GM12892 (cell line): ENCODE data around the gene LRPAP1.
"Not testable (repeated sequence)": the region's sequence is repeated elsewhere in the genome, so short reads cannot be mapped to it uniquely, and the experiment has no call there.

Experiments
- DNase-seq: peaks from one replicate; pipeline ENCODE4 v3.0.0; 2011; ENCODE audit not compliant: insufficient read length
- FAIRE-seq: peaks from 2 replicates; lab custom pipeline; 2011; peaks lifted over from hg19 to GRCh38; lab: Jason Lieb, UNC
- POLR2A ChIP-seq: IDR thresholded peaks from 2 replicates; pipeline ENCODE4 v1.6.1; 2011; ENCODE audit warnings: low read depth, low read length, control low read depth
- POLR2AphosphoS5 ChIP-seq: IDR thresholded peaks from 2 replicates; pipeline ENCODE4 v1.6.1; 2011; ENCODE audit warnings: low read depth, low read length, control low read depth
- TAF1 ChIP-seq: IDR thresholded peaks from 2 replicates; pipeline ENCODE4 v1.6.1; 2011; ENCODE audit warnings: low read depth, mild to moderate bottlenecking, control low read depth, low read length, borderline replicate concordance

Gene LRPAP1

DNA sequence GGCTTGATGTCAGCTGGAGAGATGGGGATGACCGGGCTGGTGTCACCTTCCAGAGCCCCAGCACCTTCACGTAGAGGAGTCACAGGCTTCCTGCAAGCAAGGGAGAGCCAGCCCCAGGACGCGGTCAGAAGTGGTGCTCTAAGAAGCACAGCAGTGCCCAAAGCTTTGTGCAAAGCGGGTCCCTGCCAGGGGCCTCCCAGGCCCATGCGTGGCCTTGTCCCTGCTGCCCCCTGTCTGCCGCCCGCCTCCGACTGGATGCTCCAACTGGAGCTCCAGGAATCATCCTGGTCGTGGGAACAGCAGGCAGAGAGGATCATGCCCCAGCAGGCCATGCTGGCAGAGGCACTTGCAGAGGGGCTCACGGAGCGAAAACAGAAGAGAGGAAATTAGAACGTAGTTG, 40.1 kb upstream of the LRPAP1 start:
- DNase-seq (no peak), FAIRE-seq (no peak)
- TF ChIP-seq POLR2AphosphoS5 (no peak), TAF1 (no peak), POLR2A (no peak)

DNA sequence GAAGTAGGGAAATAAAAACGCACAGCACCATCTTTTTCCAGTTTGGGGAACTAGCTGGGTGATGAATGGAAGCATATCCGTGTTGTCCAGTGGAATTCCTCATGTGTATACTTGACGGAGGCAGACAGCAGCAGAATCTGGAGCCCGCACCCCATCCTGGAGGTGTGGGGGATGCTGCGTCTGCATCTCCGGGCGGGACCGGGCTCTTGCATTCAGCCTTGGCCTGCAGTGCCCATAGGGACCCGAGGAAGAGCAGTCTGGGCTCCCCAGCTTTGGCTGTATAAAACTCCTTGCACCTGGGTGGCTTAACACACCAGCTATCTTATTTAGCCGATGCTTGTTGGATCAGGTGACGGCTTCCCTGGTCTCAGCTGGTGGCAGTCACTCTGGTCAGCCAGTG, 39.7 kb upstream of the LRPAP1 start:
- FAIRE-seq = no peak
- no peak for TF ChIP-seq POLR2A
- TF ChIP-seq TAF1 = no peak
- no peak for TF ChIP-seq POLR2AphosphoS5
- DNase-seq = no peak

DNA sequence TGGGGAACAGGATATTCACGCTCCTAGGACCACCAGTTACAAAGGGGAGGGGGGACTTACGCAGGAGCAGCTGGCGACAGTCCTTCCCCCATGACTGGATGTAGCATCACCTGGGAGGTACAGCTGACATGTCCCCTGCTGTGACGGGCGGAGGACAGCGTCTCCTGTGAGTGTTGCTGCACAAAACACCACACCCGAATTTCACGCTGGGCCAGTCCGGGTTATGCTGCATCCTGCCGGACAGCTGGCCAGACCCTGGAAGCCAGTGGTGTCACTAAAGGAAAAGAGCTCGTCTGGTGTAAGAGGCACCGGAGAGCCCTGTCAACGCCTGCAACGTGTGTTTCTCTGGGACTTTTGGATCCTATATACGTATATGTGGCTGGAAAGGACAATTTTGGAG, 38.7 kb upstream of the LRPAP1 start:
- not testable (repeated sequence) for DNase-seq, FAIRE-seq

DNA sequence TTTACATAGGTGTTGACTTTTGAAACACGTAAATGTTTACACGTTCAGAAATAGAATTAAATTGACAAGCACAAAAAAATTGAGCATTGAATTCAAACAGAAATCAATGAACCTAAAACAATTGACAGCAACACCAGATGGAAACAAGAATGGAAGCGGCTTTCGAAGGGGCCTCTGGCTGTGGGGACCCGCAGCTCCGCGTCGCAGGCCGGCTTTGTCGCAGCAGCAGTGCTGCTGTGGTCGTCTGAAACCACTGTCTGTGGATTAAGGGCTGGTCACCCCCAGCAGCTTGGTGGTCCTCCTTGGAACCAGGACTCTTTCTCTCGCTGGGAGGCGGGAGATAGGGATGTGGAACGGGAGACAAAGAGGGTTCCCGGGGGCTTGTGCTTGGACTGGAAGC, 37.4 kb upstream of the LRPAP1 start:
- not testable (repeated sequence) for FAIRE-seq, DNase-seq

DNA sequence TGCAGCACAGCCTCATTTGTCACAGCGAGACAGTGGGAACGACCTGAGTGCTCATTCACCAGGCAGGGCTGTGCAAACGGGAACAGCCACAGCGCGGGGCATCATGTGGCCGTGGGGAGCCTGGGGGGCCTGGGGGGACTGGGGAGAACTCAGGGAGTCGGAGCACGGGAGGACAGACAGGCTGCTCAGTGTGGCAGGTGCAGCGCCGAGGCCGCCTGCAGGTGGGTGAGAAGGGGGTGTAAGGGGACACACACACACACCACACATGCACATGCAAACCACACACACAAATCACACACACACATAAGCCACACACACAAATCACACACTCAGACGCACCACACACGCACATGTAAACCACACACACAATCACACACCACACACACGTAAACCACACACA, 34.5 kb upstream of the LRPAP1 start:
- not testable (repeated sequence) for DNase-seq, FAIRE-seq

DNA sequence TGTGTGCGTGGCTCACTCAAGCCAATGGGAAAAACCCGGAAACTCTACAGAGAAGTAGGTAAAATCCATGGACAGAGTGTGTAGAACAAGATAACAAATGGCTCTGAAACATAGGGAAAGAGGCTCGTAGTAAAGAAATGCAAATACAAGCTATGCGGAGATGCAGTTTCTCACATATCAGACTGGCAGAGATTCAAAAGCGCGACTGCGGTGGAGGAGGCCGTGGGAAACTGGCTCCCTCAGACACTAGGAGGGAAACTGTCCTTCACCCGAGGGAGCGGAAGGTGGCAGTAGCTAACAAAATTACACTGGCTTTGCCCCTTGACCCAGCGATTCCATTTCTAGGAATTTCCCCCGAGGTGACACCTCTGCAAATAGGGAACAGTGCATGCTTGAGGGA, 34.1 kb upstream of the LRPAP1 start:
- not testable (repeated sequence) for FAIRE-seq, DNase-seq

DNA sequence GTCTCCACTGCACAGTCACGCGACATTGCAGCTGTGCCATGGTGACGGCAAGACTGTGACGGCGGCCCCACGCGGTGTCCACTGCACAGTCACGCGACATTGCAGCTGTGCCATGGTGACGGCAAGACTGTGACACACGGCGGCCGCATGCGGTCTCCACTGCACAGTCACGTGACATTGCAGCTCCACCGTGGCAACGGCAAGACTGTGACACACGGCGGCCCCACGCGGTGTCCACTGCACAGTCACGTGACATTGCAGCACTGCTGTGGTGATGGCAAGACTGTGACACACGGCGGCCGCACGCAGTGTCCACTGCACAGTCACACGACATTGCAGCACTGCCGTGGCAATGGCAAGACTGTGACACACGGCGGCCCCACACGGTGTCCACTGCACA, 32.7 kb upstream of the LRPAP1 start:
- not testable (repeated sequence) for FAIRE-seq, DNase-seq

DNA sequence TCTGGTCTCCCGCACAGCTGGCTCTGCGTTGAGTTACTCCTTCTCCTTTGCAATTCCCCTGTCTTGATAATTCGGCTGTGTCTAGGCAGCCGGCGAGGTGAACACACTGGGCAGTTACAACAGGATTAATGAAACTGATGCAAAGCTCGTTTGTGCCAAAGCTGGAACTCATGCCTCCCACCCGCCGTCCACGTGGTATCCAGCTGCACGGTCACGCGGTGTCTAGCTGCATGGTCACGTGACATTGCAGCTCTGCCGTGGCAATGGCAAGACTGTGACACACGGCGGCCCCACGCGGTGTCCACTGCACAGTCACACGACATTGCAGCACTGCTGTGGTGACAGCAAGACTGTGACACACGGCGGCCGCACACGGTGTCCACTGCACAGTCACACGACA, 31.2 kb upstream of the LRPAP1 start:
- TF ChIP-seq TAF1 = no peak
- TF ChIP-seq POLR2AphosphoS5 = no peak
- no peak for TF ChIP-seq POLR2A
- DNase-seq (no peak), FAIRE-seq (no peak)

DNA sequence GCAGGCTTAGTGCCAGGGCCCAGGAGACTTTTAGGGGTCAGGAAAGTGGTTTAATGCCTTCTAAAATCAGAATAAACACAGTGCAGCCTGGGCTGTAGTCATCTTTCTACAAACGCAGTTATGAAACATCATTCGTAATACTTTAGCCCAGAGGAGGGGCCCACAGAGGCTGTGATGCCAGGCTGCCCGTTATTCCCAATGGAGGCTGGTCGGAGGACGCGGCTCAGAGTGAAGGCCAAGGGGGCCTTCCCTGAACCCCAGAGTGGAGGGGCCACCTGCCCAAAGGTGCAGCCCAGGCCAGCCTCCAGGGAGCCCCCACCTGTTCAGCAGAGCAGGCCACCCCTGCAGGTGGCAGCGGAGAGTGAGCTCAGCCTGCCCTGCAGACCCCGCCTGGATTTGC, 29.9 kb upstream of the LRPAP1 start:
- not testable (repeated sequence) for DNase-seq, FAIRE-seq

DNA sequence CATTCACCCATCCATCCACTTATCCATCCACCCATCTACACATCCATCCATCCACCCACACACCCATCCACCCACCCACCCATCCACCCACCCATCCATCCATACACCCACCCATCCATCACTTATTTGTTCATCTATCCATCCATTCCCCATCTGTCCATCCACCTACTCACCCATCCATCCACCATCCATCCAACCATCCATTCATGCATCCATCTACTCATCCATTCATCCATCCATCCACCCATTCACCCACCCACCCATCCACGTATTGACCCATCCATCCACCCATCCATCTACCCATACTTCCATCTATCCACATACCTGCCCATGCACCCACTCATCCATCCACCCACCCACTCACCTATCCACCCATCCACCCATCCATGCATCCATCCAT, 28.2 kb upstream of the LRPAP1 start:
- not testable (repeated sequence) for FAIRE-seq, DNase-seq

DNA sequence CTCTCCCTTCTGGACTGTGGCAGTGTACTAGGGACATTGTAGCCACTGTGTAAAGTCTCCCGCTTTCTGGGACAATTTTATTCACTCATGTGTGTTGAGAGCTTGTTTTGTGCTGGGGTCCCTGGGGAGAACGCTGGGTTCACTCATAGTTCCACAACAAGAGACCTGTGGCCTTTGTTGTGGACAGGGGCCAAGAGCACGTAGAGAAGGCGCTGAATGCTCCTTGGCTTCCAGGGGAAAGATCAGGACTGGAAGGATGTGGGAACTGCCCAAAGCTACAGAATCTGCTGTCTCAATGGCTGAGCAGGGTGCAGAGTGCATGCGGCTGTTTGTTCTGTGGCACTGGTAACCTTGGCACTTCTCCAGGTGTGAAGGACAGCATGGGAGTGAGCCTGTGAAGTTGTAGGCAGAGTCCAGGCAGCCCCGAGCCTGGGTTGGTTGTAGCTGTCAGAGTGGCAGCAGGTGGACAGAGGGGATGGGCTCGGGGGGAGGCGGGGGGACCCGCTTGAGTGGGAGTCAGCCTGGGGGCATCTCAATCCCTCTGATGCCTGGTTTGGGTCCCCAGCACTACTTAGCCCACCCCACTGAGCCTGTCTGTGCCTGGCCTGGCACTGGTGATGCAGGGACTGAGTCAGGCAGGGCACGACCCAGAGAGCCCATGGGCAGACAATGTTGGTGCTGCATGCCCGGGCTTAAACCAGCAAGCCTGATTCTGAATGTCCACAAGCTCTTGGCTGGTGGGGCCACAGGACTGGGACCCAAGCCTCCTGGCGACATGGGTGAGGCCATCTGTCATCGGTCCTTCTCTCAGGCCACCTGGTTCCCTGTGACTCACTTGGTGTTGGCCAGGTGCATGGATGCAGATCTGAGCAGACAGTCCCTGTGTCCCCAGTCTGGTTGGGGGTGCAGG, 27.4 kb upstream of the LRPAP1 start:
- not testable (repeated sequence) for FAIRE-seq, DNase-seq

DNA sequence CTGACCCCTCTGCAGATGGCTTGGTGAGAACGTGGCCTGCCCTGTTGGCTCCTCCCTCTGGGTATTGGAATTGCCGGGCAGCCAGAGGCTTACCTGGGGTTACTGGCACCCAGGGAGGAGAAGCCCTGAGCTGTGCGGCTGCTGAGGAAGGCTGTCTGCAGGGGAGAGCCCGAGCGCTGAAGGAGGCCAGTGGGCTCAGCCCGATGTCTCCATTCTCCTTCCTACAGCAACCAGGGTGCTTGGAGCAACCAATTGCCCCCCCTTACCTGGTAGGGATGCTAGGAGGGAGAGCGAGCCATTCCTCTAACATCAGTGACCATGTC, 26.3 kb upstream of the LRPAP1 start:
- FAIRE-seq, DNase-seq: not testable (repeated sequence)

DNA sequence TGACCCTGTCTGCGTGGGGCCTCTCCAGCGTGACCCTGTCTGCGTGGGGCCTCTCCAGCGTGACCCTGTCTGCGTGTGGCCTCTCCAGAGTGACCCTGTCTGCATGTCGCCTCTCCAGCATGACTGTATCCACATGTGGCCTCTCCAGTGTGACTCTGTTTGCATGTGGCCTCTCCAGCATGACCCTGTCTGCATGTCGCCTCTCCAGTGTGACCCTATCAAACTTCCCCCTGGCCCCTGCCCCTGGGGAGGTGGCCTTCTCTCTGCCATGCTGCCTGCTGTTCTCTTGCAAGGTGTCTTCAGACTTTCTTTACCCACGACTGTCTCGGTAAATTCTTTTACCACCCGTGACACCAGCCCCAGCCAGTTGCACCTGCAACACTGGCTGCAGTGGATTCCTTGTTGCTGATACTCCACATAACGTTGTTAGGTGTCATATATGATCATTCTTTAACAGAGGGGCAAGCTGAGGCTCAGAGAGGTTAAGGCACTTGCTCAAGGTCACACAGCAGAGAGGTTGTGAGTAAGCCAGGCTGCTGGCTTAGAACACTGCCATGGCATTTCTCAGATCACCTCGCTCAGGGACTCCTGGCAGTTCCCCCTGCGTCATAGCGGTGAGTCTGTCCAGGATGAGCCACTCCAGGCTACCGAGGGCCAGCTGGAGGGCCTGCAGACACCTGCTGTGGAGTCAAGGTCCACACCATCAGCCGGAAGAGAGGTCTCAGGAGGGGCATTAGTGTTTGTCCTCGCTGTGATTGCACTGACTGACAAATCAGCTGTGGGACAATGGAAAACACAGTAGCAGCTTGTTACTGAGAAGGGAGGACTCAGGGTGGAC, 25.7 kb upstream of the LRPAP1 start:
- DNase-seq, FAIRE-seq: not testable (repeated sequence)

DNA sequence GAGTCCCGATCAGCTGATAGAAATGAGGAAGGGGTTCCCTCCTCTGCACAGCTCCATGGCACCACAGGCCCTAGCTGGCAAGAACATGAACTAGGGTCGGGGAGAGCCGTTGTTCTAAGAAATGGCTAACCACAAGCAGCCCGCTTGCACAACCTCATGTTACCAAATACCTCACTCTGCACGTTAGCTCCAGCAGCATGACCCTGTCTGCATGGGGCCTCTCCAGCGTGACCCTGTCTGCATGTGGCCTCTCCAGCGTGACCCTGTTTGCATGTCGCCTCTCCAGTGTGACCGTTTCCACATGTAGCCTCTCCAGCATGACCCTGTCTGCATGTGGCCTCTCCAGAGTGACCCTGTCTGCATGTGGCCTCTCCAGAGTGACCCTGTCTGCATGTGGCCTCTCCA, 24.9 kb upstream of the LRPAP1 start:
- DNase-seq, FAIRE-seq: not testable (repeated sequence)

DNA sequence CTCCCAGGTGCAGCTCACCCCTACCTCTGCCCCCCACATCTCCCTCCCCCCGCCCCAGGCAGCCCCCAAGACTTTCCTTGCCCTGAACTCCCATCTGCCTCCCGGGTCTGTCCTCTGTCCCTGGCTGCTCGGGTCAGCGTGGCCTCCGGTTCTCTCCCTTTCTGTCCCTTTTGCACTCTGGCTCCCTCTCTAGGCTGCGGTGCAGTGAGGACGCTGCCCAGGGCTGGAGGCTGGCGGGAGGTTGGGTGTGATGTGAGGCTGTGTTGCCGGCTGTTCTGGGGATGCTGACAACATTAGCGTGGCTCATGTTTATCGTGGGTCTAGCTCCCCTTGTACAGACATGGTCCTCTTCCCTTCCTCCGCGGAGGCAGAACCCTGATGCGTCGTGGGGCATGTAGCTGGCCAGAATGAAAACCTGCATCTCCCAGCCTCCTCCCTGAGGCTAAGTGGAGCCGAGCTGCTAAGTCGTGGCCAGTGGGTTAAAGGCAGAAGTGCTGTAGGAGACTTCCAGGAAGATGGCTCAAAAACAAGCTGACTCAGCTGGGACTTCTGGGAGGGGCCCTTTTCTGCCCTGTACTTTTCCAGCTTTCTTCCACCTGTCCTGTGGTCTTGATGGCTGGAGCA, 24.1 kb upstream of the LRPAP1 start:
- FAIRE-seq, DNase-seq: not testable (repeated sequence)

DNA sequence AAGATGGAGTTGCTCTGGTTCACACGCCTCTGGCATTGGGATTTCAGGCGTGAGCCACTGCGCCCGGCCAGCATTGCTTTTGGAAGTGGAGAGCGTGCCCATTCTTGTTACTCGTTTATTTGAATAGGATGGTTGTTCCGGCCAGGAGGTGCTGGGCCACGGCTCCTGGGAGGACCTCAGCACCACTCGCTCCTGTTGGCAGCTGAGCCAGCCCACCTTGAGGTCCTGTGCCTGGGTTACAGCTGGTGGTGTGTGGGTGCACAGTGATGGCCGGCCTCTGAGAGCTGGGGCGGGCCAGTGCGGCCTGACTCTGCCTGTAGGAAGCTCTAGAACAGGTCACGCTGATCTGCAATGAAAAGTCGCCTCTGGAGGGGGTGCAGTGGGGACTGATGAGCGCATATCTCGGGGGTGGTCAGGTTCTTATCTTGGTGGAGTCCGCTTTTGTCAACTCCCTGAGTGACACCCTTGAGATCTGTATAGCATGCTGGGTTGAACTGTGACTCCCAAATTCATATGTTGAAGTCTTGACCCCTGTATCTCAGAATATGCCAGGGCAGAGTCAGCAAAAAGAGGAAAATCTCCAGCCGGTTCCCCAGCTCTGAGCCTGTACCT, 23.3 kb upstream of the LRPAP1 start:
- not testable (repeated sequence) for DNase-seq, FAIRE-seq

DNA sequence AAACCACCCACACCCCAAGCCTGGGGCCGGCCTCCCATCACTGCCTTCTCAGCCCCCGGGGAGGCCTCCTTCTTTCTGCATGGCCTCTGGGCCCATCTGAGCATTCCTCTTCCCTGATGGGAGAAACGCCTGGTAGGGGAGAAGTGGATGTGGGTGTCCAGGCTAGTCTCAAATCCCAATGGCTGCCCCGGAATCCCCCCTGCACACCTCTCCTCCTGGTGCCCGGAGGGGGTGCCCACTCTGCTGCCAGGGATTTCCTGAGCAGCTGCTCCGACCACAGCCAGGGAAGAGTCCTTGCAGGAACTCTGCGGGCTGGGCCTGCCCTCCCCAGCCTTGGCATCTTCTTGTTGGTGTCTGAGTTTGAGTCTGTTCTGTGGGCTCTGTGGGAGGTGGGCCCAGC, 19.1 kb upstream of the LRPAP1 start:
- not testable (repeated sequence) for FAIRE-seq, DNase-seq

DNA sequence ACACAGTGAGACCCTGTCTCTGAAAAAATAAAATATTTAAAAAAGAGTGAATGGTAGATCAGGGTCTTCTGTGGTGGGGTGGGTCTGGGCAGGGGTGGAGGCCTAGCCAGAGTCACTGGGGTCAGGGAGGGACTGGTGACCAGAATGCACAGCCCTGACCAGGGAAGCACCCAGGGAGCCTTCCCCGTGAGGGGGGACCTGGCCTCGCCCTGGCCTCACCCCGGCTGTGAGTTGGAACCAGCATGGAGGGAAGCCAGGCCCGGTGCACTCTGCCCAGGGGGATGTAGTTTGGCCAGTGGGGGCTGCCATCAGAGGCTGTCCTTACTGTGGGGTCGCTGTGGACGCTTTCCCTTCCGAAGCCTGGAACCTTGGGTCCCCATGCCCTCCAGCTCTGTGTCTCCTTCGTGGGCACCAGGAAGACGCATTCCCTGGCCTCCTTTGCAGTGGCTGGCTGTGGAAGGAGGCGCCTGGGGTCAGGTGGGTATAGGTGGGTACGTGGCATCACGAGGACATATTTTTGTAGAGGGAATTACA, 18.6 kb upstream of the LRPAP1 start:
- FAIRE-seq, DNase-seq: not testable (repeated sequence)
